Lower leg skin (tissue), 4 donors: ENCODE measurements around the gene IFNA4. TPM values are rescaled to one million over a fixed set of nuclear protein-coding genes. Genes with fewer than 3 reads are reported as not detected.

Experiments
- DNase-seq, 2 donors: peaks; one replicate each; pipeline ENCODE4 v3.0.0-alpha.2; 2019; ENCODE audit warnings: low spot score in 2 of 2
- H3K4me3 ChIP-seq: fragments of 200-600 bp; sonication (generic); 2 replicates; pipeline ENCODE4 v1.5.1; 2017; ENCODE audit warnings: mild to moderate bottlenecking, low read depth; ENCODE audit not compliant: poor library complexity, severe bottlenecking
- POLR2A ChIP-seq, 2 donors: fragments of 450-650 bp; IDR thresholded peaks; one replicate each; pipeline ENCODE4 v1.6.1; 2016 to 2017; ENCODE audit warnings: antibody characterized with exemption in 2 of 2, mild to moderate bottlenecking in 1 of 2, moderate library complexity in 1 of 2
- whole genome bisulfite sequencing, 2 donors: methylation state at CpG; one replicate each; pipeline ENCODE4 v1.1.5; 2018; 5-methylcytosine and 5-hydroxymethylcytosine counted together
- intact Hi-C: fragments of 100-400 bp; cut with DNase I; formaldehyde crosslinking; loops from one replicate; pipeline ENCODE4 v1.15.0; 2023; ENCODE audit warnings: low total_unique reads
- total RNA-seq, 4 donors: library from RNA; depleted of rRNA; stranded (reverse); fragments of >200 nt; gene quantifications; one replicate each; pipeline ENCODE4 v1.1.0, GENCODE V29; 2016
- TF ChIP-seq, protein P1 (sequence below), 3 donors: fragments of 450-650 bp; IDR thresholded peaks; one replicate each; pipeline ENCODE4 v1.5.1; 2016; ENCODE audit warnings: antibody characterized with exemption in 3 of 3, mild to moderate bottlenecking in 3 of 3, moderate library complexity in 2 of 3

The IFNA4 gene
- total RNA-seq, 4 donors from 2014 or later, result not detected

DNA sequence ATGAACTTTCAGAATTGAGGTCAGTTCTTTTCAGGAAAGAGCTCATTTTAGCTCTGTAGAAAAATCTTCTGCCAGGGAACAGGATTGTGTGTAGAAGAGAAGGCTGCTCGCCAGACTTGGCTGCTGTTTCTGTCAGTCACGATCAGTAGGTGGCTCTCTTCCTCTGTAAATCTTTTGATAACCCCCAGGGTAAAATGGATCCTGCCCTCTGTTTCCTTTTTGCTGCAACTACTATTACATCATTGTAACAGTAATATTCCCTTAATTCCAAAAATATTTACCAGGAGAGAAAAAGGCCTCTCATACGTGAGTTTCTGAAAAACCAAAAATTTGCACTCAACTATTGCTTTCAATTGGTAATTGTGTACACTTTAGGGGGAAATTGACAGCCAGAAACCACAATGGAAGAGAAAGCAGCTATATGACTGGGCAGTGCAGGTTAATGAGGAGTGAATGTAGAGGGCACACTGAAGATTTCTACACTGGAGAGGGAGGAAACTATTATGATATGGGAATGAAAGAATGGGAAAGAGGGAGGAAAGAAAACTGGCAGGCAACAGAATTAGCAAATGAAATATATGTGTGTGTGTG, 33.3 kb downstream of the IFNA4 start:
- no peak overlapping the region for H3K4me3 ChIP-seq
- no peak for TF ChIP-seq POLR2A (IDR thresholded peaks at IDR 0.05)
- TF ChIP-seq, protein P1, sequence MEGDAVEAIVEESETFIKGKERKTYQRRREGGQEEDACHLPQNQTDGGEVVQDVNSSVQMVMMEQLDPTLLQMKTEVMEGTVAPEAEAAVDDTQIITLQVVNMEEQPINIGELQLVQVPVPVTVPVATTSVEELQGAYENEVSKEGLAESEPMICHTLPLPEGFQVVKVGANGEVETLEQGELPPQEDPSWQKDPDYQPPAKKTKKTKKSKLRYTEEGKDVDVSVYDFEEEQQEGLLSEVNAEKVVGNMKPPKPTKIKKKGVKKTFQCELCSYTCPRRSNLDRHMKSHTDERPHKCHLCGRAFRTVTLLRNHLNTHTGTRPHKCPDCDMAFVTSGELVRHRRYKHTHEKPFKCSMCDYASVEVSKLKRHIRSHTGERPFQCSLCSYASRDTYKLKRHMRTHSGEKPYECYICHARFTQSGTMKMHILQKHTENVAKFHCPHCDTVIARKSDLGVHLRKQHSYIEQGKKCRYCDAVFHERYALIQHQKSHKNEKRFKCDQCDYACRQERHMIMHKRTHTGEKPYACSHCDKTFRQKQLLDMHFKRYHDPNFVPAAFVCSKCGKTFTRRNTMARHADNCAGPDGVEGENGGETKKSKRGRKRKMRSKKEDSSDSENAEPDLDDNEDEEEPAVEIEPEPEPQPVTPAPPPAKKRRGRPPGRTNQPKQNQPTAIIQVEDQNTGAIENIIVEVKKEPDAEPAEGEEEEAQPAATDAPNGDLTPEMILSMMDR (IDR thresholded peaks at IDR 0.05), result no peak
- 5 to 9% methylated on average over 3 of the region's 3 CpGs for WGBS, 2 donors
- intact Hi-C loops, result no loop called here
- no peak for DNase-seq

DNA sequence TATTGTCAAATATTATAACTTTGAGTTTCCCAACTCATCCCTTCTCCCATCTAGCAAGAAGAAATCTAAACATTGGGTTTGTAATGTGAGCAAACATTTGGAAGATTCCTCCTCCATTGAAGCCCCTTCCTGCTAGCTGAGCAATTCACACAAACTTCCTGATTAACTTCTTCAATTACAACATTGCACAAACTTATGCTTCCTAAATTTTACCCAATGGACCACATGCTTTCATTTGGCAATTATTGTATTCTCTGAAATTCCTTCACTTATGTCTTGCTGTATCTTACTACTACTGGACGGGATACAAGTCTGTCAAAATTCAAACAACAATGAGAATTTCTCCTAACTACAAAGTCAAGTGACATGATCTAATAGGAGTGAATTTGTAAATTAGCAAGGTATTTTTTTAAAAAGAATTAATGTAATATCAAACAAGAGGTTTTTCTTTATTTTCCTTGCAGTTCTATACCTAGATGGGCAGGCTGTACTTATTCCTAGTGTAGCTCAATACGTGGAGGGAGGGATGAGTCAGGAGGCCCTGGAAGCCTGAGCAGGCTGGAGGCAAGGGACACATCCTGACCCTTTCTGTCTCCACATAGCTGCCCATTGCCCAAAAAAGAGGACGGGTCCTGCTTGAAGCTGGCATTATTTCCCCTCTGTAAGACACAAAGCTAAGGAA, 33.9 kb downstream of the IFNA4 start:
- TF ChIP-seq, protein P1 (IDR thresholded peaks at IDR 0.05), result no peak
- no peak for TF ChIP-seq POLR2A (IDR thresholded peaks at IDR 0.05)
- intact Hi-C loops, result no loop called here
- DNase-seq, result no peak
- no peak overlapping the region for H3K4me3 ChIP-seq
- WGBS, 2 donors, result 34 to 42% methylated on average over 3 of the region's 3 CpGs

DNA sequence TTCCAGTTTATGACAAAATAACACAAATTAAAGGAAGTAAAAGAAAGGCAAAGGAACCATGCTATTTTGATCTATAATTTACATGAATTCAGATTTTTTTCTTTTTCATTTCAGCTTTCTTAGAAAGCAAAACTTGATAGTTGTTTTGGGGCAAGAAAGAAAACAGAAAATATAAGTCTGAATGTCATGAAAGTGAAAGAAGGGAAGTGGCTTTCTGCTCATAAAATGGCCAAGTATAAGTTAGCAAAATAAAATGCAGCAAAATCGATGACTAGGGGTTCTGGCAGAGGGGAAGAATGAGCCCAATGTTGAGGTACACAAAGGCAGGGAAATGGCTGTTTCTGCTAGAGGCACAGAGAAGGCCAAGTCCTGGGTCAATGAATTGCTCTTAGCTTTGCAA, 42.8 kb downstream of the IFNA4 start:
- H3K4me3 ChIP-seq, result no peak overlapping the region
- 68 to 87% methylated on average over 1 of the region's 1 CpG for WGBS, 2 donors
- intact Hi-C loops, result no loop called here
- no peak for DNase-seq
- TF ChIP-seq, protein P1 (IDR thresholded peaks at IDR 0.05), result no peak
- no peak for TF ChIP-seq POLR2A (IDR thresholded peaks at IDR 0.05)

DNA sequence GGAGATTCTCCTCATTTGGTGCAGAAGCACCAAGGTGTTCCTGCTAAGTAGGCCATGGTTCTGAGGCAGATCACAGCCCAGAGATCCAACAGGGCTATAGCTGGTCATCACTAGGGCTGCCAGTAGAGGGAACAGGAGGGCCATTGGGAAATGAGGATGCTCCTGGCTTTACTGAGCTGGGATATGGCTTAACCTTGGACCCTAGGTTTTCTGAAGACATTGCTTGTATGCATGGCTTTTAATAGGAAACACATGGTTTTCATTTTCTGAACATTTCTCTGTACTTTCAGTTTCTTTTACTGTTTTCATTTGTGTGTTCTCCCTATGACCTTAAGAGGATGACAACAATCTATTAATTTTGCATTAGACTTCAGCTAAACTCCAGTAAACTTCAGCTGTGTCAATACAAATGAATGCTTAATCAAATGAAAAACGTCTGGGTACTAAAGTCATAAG, 45.9 kb downstream of the IFNA4 start, which contains the start of gene IFNW1:
Gene IFNW1 (minus strand): TSS at position 406 of the 456 bp plus-strand sequence. CDS start 262 bp downstream, at position 144.
- no peak for TF ChIP-seq POLR2A (IDR thresholded peaks at IDR 0.05)
- TF ChIP-seq, protein P1 (IDR thresholded peaks at IDR 0.05), result no peak
- DNase-seq, result no peak
- WGBS, 2 donors, result 37 to 45% methylated on average over 1 of the region's 1 CpG
- intact Hi-C loops, result no loop called here
- H3K4me3 ChIP-seq, result no peak within 1 kb of the TSS

DNA sequence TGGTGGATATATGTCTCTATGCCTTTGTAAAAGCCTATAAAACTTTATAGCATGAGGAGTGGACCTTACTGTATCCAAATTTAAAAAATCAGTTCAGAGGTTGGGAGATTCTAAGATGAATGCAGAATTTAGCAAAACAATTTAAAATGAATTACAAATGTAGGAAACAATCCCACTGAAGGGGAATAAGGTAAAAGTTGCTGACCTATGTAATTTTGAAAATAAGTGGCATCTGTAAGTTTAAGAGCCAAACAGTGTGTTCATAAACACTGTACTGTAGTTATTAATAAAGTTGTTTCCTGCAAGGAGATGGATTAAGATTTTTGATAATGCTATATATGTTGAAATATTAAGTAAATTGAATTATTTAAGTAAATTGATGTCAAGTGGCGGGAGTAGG, 50.4 kb downstream of the IFNA4 start:
- WGBS, 2 donors, result 43 to 98% methylated on average over 1 of the region's 1 CpG

More for the DNA sequence above, 50.4 kb downstream of the IFNA4 start:
- intact Hi-C loops, result no loop called here
- H3K4me3 ChIP-seq, result no peak overlapping the region
- TF ChIP-seq, protein P1 (IDR thresholded peaks at IDR 0.05), result no peak
- no peak for TF ChIP-seq POLR2A (IDR thresholded peaks at IDR 0.05)
- DNase-seq, result no peak

Other genes starting within 250 kb of the IFNA4 start
- gene HACD4, start 155.9 kb downstream of the IFNA4 start, total RNA-seq, result 1 to 10 TPM; 1.0 to 3.8 (median 2.8) TPM
- gene IFNB1, start 109.6 kb downstream of the IFNA4 start, total RNA-seq, result not detected
- gene IFNW1, start 45.8 kb downstream of the IFNA4 start, total RNA-seq, result not detected
- gene IFNA21, start 20.9 kb downstream of the IFNA4 start, total RNA-seq, result not detected
- not detected for gene IFNA7, start 14.6 kb upstream of the IFNA4 start, total RNA-seq
- not detected for gene IFNA10, start 19.6 kb upstream of the IFNA4 start, total RNA-seq
- not detected for gene IFNA16, start 29.7 kb upstream of the IFNA4 start, total RNA-seq
- gene IFNA17, start 40.6 kb upstream of the IFNA4 start, total RNA-seq, result not detected
- gene IFNA14, start 52.4 kb upstream of the IFNA4 start, total RNA-seq, result not detected
- gene IFNA5, start 117.7 kb upstream of the IFNA4 start, total RNA-seq, result not detected
- gene KLHL9, start 147.8 kb upstream of the IFNA4 start, total RNA-seq, result 10 to 100 TPM; 12.0 to 17.8 (median 15.3) TPM
- not detected for gene IFNA6, start 163.3 kb upstream of the IFNA4 start, total RNA-seq
- gene IFNA13, start 180.5 kb upstream of the IFNA4 start, total RNA-seq, result not detected
- not detected for gene IFNA2, start 197.8 kb upstream of the IFNA4 start, total RNA-seq
- gene IFNA8, start 221.5 kb upstream of the IFNA4 start, total RNA-seq, result not detected